Adrenal gland (tissue), 5 donors: ENCODE results near the gene SYCN.

Experiments used
- CTCF ChIP-seq, 6 experiments: fragments of 450-650 bp in 4 of 6; fragments of 200-600 bp in 2 of 6; sonication (generic) in 1 of 6; IDR thresholded peaks; 1 replicate in 5 of 6; 2 replicates in 1 of 6; pipeline versions ENCODE4 v1.5.1 to v1.8.0; 2016 to 2021; ENCODE audit warnings: antibody characterized with exemption in 6 of 6, mild to moderate bottlenecking in 2 of 6, moderate library complexity in 1 of 6
- POLR2A ChIP-seq, 2 donors: fragments of 450-650 bp; IDR thresholded peaks; one replicate each; pipeline ENCODE4 v1.6.1; 2017; ENCODE audit warnings: antibody characterized with exemption in 2 of 2, mild to moderate bottlenecking in 2 of 2, moderate library complexity in 1 of 2
- donor health status: DM: no; HTN: no; CAD: no.

DNA sequence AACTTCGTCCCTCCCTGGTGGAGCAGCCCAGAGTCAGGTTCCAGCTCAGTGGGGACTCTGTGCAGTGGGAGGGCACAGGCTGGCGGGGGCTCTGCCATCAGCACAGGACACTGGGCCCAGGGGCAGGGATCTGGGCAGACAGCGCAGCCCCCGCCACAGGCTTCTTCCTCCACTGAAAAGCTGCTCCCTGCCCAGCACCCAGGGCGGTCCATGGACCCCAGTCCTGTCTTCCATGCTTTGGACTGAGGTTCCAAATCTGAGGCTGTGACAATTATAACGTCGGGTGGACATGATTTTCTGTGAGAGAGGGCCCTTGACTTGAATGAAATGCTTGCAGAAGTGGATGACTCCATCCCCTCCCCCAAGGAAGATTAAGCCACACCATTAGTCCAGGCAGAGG, 28.5 kb downstream of the SYCN start:
- TF ChIP-seq CTCF (IDR thresholded peaks at IDR 0.05) (no peak), POLR2A (IDR thresholded peaks at IDR 0.05) (no peak)
